Activated CD8-positive, alpha-beta memory T cell treated with anti-CD3 and anti-CD28 coated beads, Interleukin-2, amount 50 U/mL, for 24 hours (primary cell): ENCODE measurements around the gene EXOSC2.

Source experiments
- DNase-seq: peaks from one replicate; pipeline ENCODE4 v3.0.0-alpha.2; 2020; ENCODE audit errors: extremely low read depth

Gene EXOSC2

GRCh38 chr9:130738281-130738680 lies 44.7 kb downstream of the EXOSC2 start:
- no peak for DNase-seq

- no peak for DNase-seq
Observed at GRCh38 chr9:130739081-130739480, 45.5 kb downstream of the EXOSC2 start.

- no peak for DNase-seq
Observed at GRCh38 chr9:130740218-130741023, 46.8 kb downstream of the EXOSC2 start.

- no peak for DNase-seq
Observed at GRCh38 chr9:130741024-130741305, 47.4 kb downstream of the EXOSC2 start.

GRCh38 chr9:130741831-130742449 lies 48.4 kb downstream of the EXOSC2 start:
- DNase-seq = no peak

- no peak for DNase-seq
Observed at GRCh38 chr9:130743656-130744055, 50.1 kb downstream of the EXOSC2 start.

- DNase-seq = no peak
Observed at GRCh38 chr9:130745210-130745800, 51.7 kb downstream of the EXOSC2 start.

GRCh38 chr9:130745829-130746228 lies 52.2 kb downstream of the EXOSC2 start:
- DNase-seq = no peak

- no peak for DNase-seq
Observed at GRCh38 chr9:130746434-130747212, 53.0 kb downstream of the EXOSC2 start.

GRCh38 chr9:130751631-130752355 lies 58.2 kb downstream of the EXOSC2 start:
- DNase-seq = no peak
